Measurements from ENCODE around the gene GPR37.

- TF ChIP-seq CTCF (IDR thresholded peaks at IDR 0.05) (no peak), POLR2A (IDR thresholded peaks at IDR 0.05) (no peak), EP300 (IDR thresholded peaks at IDR 0.05) (no peak), POLR2AphosphoS5 (IDR thresholded peaks at IDR 0.05) (no peak)
Measured at GRCh38 chr7:124752310-124752709, 13.3 kb downstream of the GPR37 start.

Measured in gastroesophageal sphincter (tissue), 3 donors.